GM18858 (cell line): ENCODE data around the gene SPATA13.

Experiments
- ATAC-seq: cut with Tn5 transposase; IDR thresholded peaks from one replicate; pipeline ENCODE4 v1.9.1; 2021; ENCODE audit not compliant: unreplicated experiment

Gene SPATA13

DNA sequence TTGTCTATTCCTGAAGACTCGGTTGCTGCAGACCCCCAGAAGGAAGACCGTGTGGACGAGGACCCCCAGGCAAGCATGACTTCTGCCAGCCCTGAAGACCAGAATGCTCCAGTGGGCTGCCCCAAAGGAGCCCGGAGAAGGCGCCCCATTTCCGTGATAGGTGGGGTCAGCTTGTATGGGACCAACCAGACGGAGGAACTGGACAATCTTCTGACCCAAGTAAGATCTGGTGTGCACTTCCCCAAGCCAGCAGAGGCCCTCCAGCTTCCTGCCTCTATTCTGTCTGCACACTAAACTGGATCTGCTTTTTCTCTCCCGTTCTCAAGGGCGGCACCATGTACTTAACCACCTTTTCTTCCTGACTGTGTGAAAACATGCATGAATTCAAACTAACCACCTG, 89.1 kb downstream of the SPATA13 start:
- no peak for ATAC-seq

- ATAC-seq: no peak
Measured at GRCh38 chr13:24250376-24251057, 90.0 kb downstream of the SPATA13 start.

GRCh38 chr13:24251525-24251924, 91.0 kb downstream of the SPATA13 start:
- no peak for ATAC-seq

GRCh38 chr13:24252136-24252535, 91.6 kb downstream of the SPATA13 start:
- no peak for ATAC-seq

DNA sequence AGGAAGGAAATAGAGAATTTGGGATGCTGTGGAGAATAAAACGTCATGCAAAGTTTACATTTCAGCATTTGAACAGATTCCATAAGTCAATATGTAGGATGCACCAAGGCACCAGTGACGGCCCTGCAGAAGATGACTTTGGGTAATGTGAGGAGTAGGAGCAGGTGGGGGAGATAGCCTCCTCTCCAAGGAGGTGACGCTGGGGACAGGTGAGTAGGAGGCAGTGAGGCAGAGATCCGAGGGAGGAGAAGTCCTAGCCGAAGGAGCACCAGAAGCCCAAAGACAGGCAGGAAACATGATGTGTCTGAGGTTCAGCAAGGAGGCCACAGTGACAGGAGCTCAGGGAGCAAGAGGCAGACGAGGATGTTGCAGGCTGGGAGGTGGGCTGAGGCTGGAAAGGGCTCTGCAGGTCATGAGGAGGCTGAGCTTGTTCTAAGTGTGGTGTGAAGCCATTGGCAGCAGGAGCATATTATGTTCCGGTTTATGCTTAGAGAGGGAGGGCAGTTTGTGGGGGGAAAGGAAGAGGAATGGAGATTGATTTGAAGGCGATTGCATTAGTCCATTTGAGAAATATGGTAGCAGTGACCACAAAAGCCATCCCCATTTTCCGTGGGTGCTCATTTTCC, 93.1 kb downstream of the SPATA13 start:
- ATAC-seq: no peak

DNA sequence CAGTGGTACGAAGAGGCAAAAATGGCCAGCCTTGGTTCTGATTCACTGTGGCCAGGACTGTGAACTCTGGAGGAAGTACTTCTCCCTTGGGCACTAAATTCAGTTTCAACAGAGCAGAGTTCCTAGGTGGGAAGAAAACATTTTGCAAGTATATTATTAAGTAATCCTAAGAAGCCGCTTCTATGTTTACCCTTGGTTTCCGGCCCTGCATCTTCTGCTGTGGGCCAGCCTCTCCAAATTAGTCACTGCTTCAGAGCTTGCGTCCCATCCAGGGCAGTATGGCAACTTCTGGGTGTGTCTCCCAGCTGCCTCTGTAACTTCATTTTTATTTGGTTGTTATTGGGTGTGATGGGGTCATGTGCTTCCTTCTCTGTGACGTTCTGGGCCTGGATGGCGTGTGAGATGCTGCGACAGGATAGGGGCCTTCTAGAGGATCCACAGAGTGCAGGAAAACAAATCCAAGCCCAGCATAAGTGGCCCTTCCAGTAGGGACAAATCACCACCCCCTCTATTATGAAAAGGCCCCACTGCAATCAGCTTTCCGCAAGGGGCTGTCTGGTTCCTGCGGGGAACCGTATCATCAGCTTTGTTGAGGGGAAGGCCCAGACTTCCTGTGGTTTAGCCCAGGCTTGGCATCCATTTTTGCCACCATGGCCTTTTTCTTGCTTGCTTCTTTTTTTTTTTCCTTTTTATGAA, 93.8 kb downstream of the SPATA13 start:
- ATAC-seq: no peak

DNA sequence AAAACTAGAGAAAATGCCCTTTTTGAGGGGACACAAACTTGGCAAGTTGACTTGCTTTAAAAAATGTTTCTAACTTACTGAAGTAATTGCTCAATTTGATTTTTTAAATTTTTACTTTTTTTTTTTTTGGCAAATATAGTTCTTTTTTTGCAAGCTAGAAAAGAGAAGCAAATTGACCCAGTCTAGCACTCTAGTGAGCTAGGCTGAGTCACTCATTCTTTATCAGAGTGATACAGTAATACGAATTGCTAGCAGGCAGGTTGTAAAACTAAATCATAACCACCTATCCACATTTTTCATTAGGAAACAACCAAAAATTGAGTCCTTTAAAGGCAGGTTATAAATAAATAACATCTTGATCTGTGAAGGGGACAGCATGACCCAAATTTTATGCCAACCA, 97.0 kb downstream of the SPATA13 start:
- ATAC-seq: no peak

- no peak for ATAC-seq
Measured at GRCh38 chr13:24261566-24261965, 101.0 kb downstream of the SPATA13 start.

GRCh38 chr13:24263632-24264031, 103.1 kb downstream of the SPATA13 start:
- ATAC-seq: no peak

- ATAC-seq: peak; percentile 35
Measured at GRCh38 chr13:24264976-24265375, 104.5 kb downstream of the SPATA13 start.

DNA sequence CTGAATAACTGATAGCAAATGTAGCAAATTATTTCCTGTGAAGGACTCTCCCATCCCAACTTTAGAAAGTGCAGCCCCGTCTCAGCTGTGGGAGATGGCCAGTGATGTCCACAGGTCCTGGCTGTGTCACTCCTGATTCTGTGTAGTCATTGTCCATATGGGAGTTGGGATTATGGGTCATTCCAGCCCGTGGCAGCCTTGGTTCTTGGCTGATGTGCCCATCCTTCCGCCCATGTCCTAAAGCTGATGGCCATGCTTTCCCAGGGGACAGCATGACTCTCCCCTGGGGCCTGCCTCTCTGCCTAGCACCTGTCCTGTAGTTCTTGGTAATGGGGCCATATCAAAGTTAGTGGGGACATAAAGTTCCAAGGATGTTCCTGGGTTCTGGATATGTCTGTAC, 104.9 kb downstream of the SPATA13 start:
- ATAC-seq: no peak

GRCh38 chr13:24267274-24267673, 106.8 kb downstream of the SPATA13 start:
- ATAC-seq: no peak

- no peak for ATAC-seq
Measured at GRCh38 chr13:24267801-24268200, 107.3 kb downstream of the SPATA13 start.

- no peak for ATAC-seq
Measured at GRCh38 chr13:24269821-24270220, 109.3 kb downstream of the SPATA13 start.

- peak; percentile 41 for ATAC-seq
Measured at GRCh38 chr13:24270639-24271141, 110.2 kb downstream of the SPATA13 start.

- no peak for ATAC-seq
Measured at GRCh38 chr13:24271231-24271600, 110.7 kb downstream of the SPATA13 start.

GRCh38 chr13:24271601-24272451, 111.3 kb downstream of the SPATA13 start:
- ATAC-seq: peak; percentile 36

DNA sequence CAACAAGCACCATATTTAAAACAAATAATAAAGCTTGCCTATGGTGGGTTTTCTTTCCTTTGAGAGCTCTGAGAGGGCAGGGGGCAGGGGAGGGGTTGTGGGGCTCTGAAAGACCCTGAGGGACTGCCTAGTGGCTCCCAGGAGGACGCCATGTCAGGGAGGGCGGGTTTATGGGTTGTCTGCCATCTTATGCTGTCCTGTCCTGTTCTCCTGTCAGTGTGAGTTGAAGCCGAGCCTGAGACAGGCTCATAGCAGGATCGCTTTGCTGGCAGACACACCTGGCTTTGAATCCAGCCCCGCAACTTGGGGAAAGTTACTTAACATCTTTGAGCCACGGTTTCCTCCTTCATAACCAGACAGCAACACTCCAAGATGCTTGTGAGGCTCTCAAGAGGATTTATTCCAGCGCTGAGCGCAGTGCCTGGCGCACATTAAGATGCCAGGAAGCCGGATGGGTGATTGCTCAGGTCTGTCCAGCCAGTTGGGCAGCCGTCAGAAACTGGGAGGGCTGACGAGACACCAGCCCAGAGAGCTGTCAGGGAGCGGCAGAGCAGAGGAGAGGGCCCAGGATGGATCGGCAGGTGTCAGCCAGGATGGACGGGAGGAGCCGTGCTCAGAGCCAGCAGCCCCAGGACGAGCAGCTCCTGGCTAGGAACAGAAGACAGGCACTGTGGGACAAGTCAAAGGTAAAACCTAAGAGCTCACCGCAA, 112.1 kb downstream of the SPATA13 start:
- no peak for ATAC-seq

DNA sequence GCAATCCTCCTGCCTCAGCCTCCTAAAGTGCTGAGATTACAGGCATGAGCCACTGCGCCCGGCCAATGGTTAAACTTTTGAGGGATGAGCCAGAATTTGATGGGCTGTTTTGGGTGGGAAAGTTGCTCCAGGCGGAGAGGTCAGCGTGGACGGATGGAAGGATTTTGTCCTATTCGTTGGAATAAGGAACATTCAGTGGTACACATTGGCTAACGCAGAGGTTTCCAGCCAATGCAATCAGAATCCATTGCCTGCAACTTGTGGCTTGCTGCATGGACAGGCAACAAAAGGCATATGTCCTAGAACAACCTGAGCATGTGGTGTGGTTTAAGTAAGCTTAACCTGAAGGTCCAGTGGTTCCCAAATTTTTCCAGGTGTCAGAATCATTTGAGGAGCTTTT, 113.4 kb downstream of the SPATA13 start:
- no peak for ATAC-seq

- ATAC-seq: peak; percentile 57
Measured at GRCh38 chr13:24274452-24275021, 114.0 kb downstream of the SPATA13 start.
